Skeletal muscle cell (primary cell): Measurements from ENCODE around the gene SLC9C2.
A peak's percentile ranks its signal among the peaks of the same experiment; 100 is the strongest.
"Not testable (repeated sequence)": the region's sequence is repeated elsewhere in the genome, so short reads cannot be mapped to it uniquely, and the experiment has no call there.

Source experiments
- DNase-seq: peaks from one replicate; pipeline ENCODE4 v3.0.0-alpha.2; 2010; ENCODE audit warnings: low read depth
- H3K4me3 ChIP-seq: 2 replicates; pipeline ENCODE4 v1.5.1; 2011; ENCODE audit warnings: low read depth, mild to moderate bottlenecking, control low read depth, low read length, moderate library complexity

The SLC9C2 gene

DNA sequence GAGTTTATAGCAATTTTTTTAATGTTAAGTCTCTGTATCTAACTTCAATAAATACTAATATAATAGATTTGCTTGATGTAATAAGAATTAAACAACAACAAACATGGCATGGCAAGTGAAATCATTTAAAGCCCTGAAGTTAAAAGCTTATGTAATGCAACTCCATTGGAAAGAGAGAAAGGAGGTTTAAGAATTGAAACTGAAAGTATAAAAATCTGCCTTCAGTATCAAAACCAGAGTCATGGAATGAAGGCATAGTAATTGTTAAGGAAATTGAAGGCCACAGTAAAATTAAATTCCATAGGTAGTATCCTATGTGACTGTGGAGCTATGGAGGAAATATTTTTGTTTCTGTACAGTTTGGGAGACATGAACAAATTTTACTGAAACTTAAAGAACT, 70.6 kb downstream of the SLC9C2 start:
- no peak overlapping the region for H3K4me3 ChIP-seq
- no peak for DNase-seq

DNA sequence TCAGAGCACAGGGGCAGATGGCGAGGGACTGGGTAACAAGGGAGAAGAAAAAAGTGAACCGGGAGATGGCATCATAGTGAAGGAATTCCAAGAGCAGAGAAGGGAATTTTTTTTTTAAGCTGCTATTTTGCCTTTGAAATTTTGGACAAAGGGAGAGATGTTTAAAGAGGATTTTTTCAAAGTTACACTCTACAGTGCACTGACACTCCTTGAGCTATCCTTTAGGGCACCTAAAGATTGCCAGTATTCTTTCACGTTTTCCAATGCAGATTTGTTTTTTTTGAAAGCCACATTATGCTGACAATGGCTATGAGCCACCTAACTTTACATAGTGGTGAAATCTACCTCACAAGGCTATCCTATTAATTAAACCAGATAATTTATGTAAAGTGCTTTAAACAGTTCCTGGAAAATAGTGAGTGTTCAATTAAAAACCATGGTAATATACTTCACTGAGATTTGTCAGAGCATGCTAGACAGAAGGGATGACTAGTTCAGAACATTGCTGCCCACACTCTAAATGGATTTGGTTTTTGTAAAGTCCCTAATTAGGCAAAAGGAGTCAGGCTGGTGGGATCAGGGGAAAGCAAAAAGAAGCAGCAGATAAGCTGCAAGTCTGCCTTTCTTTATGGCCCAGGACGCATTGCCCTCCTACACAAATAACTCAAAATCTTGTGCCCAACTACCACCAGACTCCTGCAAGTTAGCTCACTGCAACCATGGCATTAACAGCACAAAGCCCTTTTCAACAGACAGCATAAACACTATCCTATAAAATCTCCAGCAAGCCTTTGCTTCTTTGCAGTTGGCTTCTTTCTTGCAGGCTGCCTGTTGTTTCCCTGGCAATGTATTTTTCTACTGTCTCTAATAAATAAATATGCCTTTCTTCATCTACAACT, 71.8 kb downstream of the SLC9C2 start:
- no peak for DNase-seq
- H3K4me3 ChIP-seq: no peak overlapping the region

DNA sequence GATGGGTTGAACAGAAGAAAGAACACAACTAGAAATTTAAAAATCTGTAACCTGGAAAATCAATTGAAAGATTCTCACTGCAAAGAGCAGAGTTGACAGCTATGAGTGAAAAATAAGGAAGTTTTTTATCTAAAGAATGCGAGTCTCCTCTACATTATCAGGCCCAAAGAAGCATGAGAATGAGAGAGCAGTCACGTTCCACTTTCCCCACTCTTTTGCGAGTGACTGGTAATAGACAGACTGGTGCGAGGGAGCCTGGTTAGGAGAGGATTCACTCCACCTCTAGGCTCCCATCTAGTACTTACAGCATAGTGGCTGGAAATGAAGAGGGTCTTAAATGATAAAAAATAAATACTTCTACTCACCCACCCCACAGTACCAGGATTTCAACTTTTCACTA, 73.8 kb downstream of the SLC9C2 start:
- H3K4me3 ChIP-seq: no peak overlapping the region
- no peak for DNase-seq

DNA sequence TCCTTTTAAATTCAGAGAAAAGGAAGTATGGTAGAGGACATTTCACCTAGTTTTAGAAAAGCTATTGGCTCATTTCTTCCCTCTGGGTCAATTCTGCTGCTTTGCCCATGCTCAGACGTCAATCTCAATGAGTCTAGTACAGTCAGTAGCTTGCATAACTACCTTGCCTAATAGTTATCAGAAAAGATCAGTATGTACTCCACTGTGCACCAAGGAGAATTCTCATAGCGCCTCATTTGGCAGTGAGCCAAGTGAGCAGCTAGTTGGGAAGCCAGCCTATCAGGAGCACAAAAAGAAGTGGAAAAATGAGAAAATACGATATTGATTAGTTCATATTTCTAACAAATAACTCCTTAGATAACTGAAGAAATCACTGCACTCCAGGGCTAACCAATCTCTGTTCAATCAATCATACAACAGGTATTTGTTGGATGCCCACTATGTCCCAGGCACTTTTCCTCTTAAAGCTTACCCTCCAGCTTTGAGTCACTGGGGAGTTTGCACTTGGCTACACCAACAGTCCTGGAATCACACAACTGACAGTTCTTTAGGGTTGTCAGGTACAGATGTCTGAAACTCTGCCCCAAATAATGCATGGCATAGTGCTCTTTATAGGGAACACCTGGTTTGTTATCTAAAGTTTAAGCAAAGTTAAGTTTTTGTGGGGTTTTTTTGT, 75.6 kb downstream of the SLC9C2 start:
- H3K4me3 ChIP-seq: no peak overlapping the region
- DNase-seq: peak; percentile 74

DNA sequence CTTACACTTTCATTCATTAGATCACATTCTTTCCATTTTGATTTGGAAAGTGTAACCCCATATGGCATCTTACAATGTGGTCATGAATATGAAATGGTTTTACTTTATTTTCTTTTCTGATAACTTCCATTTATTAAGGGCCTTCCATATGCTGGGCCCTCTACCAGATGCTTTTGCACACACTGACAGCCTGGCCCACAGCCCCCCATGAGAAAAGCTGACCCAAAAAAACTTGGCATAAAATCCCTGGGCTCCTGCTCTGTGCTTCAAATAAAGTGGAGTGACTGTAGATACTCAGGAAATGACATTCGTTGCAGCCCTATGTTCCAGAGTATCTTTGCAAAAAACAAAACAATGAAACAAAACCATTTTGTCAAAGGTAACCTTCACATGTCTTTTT, 76.9 kb downstream of the SLC9C2 start:
- no peak for DNase-seq

DNA sequence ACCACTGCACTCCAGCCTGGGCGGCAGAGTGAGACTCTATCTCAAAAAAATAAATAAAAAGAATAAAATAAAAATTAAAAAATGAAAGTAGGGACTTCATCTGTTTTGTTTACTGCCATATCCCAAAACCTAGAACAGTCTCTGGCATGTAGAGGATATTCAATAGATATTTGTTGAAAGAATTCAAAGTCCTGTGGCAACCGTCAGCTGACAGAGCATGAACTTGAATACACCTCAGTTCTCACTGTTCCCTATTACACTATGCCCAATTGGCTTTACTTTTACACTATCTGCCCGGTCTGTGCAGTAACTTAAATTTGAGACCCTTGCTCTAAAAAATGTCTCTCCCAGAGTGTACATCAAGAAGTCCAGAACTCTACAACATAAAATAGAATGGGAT, 79.5 kb downstream of the SLC9C2 start:
- no peak overlapping the region for H3K4me3 ChIP-seq
- DNase-seq: no peak

More for the DNA sequence above, 76.9 kb downstream of the SLC9C2 start:
- no peak overlapping the region for H3K4me3 ChIP-seq

DNA sequence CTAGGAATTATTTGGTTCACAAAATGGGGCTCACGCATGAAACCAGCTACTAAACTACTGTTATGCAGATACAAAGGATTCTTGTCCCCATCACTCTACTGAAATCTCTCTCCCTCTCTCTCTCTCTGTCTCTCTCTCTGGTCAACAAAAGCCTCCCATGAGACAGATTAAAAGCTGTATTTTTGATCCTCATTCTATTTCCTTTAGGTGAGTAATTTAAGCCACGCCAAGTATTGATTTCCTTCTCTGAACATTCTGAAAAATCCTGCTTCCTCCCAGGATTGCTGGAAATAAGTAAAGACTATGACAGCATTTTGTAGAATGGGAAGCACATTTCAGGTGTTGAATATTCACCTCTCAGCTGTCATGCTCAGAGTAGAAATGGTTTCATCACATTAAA, 82.1 kb downstream of the SLC9C2 start:
- no peak for DNase-seq
- H3K4me3 ChIP-seq: no peak overlapping the region

DNA sequence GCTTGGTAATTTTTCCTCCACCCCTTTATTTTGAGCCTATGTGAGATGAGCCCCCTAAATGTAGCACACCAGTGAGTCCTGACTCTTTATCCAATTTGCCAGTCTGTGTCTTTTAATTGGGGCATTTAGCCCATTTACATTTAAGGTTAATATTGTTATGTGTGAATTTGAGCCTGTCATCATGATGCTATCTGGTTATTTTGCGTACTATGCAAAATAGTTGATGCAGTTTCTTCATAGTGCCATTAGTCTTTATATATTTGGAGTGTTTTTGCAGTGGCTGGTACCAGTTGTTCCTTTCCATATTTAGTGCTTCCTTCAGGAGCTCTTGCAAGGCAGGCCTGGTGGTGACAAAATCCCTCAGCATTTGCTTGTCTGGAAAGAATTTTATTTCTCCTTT, 88.4 kb downstream of the SLC9C2 start:
- DNase-seq, H3K4me3 ChIP-seq: not testable (repeated sequence)

DNA sequence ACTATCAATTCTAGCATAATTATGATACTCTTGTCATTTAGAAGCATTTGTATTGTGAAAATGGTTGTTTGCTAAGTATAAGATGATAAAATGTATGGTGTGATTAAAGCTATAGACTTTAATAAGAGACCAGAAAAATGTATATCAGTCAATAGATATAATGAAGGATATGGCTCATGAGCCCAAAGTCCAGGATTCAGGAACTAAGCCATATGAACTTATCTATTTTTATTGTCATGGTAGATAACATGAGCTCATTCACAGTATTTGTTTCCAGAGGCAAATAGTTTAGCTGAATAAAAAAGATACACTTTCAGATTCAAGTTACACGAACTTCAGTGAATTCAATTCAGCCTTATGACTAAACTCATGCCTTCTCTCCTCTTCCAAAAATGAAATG, 93.1 kb downstream of the SLC9C2 start:
- no peak for DNase-seq
- no peak overlapping the region for H3K4me3 ChIP-seq

DNA sequence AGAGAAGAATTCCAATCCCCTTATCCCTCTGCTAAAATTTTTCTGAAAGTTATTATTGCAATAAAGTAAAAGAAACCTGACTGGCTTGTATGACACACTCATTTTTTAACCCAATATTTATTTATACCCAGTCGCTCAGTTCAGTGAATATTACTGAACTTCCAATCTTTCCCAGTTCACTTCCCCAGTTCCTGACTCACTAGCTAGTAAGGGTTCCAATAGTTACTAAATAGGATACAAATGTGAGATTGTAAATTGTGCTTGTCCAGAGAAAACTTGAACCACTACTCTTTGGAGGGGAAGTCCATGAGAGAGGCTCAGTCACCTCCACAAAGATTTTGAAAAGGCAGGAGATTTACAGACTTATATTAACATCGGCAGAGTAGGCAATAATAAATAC, 94.3 kb downstream of the SLC9C2 start:
- DNase-seq: no peak
- H3K4me3 ChIP-seq: no peak overlapping the region

DNA sequence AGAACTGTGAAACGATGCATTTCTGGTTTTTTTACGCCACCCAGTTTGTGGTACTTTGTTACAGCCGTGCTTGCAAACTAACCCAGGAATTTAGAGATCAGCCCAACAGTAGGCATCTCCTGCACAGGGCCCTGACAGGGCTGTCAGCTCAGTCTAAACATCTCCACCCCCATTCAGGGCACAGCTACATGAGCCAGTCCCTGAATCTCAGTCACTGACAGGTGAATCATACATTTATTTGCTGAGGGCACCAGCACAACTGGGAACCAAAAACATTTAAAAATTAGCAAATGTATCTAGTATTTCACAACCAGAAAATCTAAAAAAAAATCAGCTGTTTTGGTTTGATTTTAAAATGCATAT, 95.0 kb downstream of the SLC9C2 start:
- DNase-seq: no peak

DNA sequence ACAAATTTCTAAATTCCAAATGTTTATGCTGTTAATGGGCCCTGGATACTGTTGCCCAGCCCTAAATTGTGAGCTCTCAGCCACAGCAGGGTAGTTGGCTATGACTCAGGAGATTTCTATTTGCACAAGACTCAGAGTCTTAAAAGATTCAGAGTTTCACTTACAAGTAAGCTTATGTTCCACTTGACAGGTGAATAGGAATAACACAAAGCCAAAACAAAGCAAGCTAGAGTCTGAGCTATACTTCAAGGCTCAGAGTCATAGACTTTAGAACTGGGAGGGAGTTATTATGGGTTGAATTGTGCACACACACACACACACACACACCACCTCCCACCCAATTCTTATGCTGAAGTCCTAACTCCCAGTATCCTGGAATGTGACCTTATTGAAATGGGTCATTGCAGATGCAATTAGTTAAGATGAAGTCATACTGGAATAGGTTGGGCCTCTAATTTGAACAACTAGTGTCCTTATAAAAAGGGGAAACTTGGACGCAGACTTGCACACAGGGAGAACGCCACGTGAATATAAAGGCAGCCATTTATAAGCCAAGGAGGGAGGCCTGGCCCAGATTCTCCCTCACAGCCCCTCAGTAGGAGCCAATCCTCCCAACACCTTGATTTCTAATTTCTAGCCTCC, 95.5 kb downstream of the SLC9C2 start:
- peak; percentile 25 for DNase-seq
- H3K4me3 ChIP-seq: no peak overlapping the region

More for the DNA sequence above, 95.0 kb downstream of the SLC9C2 start:
- no peak overlapping the region for H3K4me3 ChIP-seq

DNA sequence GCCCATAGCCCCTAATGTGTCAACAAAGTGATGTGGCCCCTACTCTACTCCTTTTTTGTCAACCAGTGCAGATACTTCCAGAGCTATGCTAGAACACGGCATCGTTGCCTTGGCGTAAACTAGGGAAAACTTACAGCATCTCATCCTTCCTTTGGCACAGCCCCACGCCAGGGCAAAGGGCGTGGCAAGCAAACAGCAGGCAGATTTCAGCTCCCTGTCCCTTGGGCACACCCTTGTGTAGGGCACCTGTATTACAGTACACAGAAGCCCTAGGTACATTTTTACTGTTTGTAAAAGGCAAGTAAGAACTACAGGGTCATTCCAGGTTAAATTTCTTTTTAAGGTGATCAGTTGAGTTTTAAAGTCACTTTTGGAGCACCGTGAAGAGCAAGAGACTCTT, 96.4 kb downstream of the SLC9C2 start:
- H3K4me3 ChIP-seq: no peak overlapping the region
- no peak for DNase-seq

DNA sequence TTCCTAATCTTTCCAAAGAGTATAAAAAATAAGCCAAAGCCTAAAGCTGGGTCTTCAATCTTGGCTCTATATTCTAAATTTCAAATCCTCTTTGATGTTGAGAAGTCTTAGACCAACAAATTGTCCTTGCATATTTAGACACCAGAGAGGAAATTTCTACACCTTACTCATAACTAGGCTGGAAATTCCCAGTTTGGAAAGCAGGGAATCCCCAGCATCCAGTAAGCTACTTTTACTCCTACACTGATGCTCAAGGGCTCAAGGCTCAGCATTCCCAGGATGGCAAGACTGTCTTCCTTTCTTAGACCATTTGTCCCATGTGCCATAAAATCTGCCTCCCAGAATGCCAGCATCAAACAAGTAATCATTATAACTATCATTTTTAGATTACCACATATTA, 97.5 kb downstream of the SLC9C2 start:
- no peak for DNase-seq
- H3K4me3 ChIP-seq: no peak overlapping the region

DNA sequence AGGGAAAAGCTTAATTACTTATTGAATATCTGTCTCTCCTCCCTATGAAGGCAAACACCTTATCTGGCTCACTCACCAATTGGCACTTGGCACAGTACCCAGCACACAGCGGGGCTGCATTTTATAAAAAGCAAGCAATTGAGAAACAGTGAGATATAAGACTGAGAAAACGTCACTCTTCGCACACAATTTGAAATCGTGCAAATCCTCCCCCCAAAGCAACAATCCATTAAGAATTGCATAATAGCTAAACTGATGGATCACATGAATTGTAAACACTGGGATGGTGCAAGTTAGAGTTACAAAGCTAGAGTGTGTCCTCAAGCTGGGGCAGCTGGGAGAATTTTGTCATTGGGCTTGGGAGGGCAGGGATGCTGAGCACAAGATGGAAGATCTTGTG, 98.6 kb downstream of the SLC9C2 start:
- H3K4me3 ChIP-seq: no peak overlapping the region
- DNase-seq: no peak

DNA sequence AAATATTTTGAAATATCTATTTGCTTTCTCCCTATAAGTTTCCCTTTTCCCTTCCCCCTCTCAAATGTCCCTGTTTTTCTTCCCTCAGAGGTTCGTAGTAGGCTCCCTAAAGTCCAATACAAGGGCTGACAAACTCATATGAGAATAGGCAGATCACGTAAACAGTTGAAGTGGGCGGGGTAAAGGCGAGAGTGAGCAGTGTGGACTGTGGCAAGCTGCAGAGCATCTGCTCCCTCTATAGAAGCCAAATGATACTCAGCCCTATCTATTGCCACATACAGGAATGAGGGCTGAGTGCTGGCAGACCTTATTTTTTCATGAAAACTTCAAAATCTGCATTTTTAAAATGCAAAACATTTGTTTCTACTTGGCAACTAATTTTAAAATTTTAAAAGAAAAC, 99.5 kb downstream of the SLC9C2 start:
- DNase-seq: no peak
- no peak overlapping the region for H3K4me3 ChIP-seq

DNA sequence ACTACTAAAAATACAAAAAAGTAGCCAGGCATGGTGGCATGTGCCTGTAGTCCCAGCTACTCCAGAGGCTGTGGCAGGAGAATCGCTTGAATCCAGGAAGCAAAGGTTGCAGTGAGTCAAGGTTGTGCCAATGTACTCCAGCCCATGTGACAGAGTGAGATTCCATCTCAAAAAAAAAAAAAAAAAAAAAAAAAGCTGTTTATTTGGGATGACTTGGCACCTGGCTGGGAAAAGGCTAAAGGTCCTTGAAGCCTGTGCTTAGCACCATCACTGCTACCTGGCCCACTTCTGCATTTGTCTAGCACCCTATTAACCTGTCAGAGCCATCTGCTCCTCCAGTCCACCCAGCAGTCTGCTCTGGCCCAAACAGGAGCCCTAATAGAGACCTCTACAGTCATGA, 100.8 kb downstream of the SLC9C2 start:
- H3K4me3 ChIP-seq: no peak overlapping the region
- DNase-seq: no peak

DNA sequence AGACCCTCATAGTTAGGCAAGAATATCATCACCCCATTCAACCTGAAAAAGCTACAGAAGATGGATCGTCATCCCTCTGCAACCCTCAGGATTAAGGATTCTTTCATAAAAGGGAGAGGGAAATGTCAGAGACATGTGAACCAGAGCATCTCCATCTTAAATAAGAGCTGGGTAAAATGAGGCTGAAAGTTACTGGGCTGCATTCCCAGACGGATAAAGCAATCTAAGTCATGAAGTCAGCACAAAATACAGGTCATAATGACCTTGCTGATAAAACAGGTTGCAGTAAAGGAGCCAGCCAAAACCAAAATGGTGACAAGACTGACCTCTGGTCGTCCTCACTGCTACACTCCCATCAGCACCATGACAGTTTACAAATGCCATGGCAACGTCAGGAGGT, 103.1 kb downstream of the SLC9C2 start:
- DNase-seq: no peak
- no peak overlapping the region for H3K4me3 ChIP-seq

DNA sequence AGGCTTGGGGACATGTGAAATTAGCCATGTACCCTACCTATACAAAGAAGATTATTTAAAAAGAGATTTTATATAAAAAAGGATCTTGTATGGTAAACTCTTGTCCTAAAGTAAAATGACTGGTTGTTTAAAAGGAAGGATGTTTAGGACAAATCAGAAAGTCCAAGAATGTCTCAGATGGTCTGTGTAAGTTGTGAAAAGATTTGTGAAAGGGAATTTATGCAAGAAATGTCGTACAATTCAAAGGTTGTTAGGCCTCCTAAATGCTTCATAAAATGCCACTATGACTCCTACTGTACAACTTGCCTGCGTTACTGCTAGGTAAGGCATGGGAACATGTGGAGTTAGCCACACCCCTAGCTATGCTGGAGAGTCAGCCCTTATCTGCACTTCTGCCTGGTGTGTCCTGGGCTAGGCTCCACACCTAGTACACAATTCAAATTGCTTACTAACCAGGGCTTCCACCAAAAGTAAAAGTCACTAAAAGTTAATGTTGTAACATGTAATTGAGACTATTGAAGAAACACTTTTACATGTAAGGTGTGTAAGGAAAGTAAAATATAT, 106.0 kb downstream of the SLC9C2 start:
- no peak overlapping the region for H3K4me3 ChIP-seq
- DNase-seq: no peak

DNA sequence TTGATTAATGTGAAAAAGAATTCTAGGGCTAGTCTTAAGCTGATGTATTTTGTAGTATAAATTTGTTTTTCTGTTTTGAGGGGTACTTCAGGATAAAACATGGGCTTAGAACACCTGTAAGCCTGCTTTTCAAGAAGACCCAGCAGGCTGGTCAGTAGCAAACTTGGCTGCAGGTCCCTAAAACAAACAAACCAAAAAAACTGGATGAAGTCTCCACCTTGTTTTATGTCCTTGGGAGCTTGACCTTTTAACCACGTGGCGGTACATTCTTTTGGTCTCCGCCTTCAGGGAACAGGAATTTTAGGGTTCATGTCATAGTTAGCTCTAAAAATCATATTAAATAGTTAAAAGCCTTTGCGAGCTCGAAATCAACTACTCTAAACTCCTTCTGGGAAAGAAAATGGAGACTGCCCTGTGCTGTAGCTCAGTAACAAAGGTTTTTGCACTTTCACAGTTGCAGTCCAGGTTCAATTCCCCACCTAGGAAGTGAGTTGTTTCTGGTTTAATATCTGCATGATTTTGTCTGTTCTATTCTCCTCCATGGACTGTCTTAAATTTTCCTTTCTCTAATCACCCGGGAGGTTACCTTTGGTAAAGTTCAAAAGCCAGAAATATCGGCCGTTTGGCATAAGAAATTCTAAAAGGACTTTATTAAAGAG, 107.1 kb downstream of the SLC9C2 start:
- no peak overlapping the region for H3K4me3 ChIP-seq
- no peak for DNase-seq
